HL-60 (cell line): Measurements from ENCODE around the gene ARHGAP10.

ENCODE experiments used
- GABPA ChIP-seq: IDR thresholded peaks from 2 replicates; pipeline ENCODE4 v1.6.1; 2012; ENCODE audit warnings: low read depth
- REST ChIP-seq: IDR thresholded peaks from 2 replicates; pipeline ENCODE4 v1.6.1; 2012; ENCODE audit warnings: low read depth; ENCODE audit not compliant: insufficient replicate concordance

- TF ChIP-seq GABPA (no peak), REST (no peak)
Measured at GRCh38 chr4:148044912-148045352, 313.0 kb downstream of the ARHGAP10 start.
